CD8-positive, alpha-beta memory T cell (primary cell): Measurements from ENCODE around the gene ARMC7. TPM values are rescaled to one million over a fixed set of nuclear protein-coding genes. Genes with fewer than 3 reads are reported as not detected.
A peak's percentile ranks its signal among the peaks of the same experiment; 100 is the strongest.

Experiments
- CTCF ChIA-PET: fragments of 350-600 bp; sonication (Branson Sonifier 250); formaldehyde crosslinking; loops from one replicate; lab custom pipeline; 2021; ENCODE audit warnings: antibody characterized with exemption; lab: Charles Lee
- POLR2A ChIA-PET: fragments of 350-600 bp; sonication (Branson Sonifier 250); formaldehyde crosslinking; loops from one replicate; lab custom pipeline; 2021; ENCODE audit warnings: antibody characterized with exemption; lab: Charles Lee
- DNase-seq, 5 donors: peaks; one replicate each; pipeline versions ENCODE4 v3.0.0 to v3.0.0-alpha.2; 2020 to 2022; ENCODE audit warnings: mixed read lengths in 1 of 5
- H3K27ac ChIP-seq: one replicate; pipeline ENCODE4 v1.7.0; 2013; ENCODE audit warnings: low read depth, mild to moderate bottlenecking, low read length, moderate library complexity
- H3K27me3 ChIP-seq: 2 replicates; pipeline ENCODE4 v1.7.0; 2013; ENCODE audit warnings: low read length, mild to moderate bottlenecking; ENCODE audit not compliant: insufficient read depth, poor library complexity, severe bottlenecking
- H3K36me3 ChIP-seq: 2 replicates; pipeline ENCODE4 v1.7.0; 2013; ENCODE audit warnings: mild to moderate bottlenecking, low read length, moderate library complexity; ENCODE audit not compliant: insufficient read depth
- H3K4me1 ChIP-seq: 2 replicates; pipeline ENCODE4 v1.7.0; 2013; ENCODE audit warnings: mild to moderate bottlenecking, low read length, moderate library complexity; ENCODE audit not compliant: insufficient read depth
- H3K4me3 ChIP-seq: 2 replicates; pipeline ENCODE4 v1.7.0; 2013; ENCODE audit warnings: mild to moderate bottlenecking, low read length
- H3K9me3 ChIP-seq: 2 replicates; pipeline ENCODE4 v1.7.0; 2013; ENCODE audit warnings: mild to moderate bottlenecking, low read length
- H3K27ac Mint-ChIP-seq, 8 donors: one replicate each; pipeline ENCODE4 v1.8.0; 2020 to 2021; ENCODE audit warnings: mixed read lengths in 8 of 8, mild to moderate bottlenecking in 6 of 8, inconsistent platforms in 3 of 8, moderate library complexity in 3 of 8
- H3K27me3 Mint-ChIP-seq, 2 donors: one replicate each; pipeline ENCODE4 v1.8.0; 2020 to 2021; ENCODE audit warnings: mixed read lengths in 2 of 2, mild to moderate bottlenecking in 1 of 2, moderate library complexity in 1 of 2
- H3K36me3 Mint-ChIP-seq, 3 donors: one replicate each; pipeline ENCODE4 v1.8.0; 2020 to 2021; ENCODE audit warnings: mixed read lengths in 3 of 3, inconsistent platforms in 1 of 3, mild to moderate bottlenecking in 1 of 3
- H3K4me1 Mint-ChIP-seq, 3 donors: one replicate each; pipeline ENCODE4 v1.8.0; 2020 to 2021; ENCODE audit warnings: mixed read lengths in 3 of 3, inconsistent platforms in 1 of 3, mild to moderate bottlenecking in 1 of 3
- H3K4me3 Mint-ChIP-seq, 7 donors: one replicate each; pipeline ENCODE4 v1.8.0; 2020 to 2021; ENCODE audit warnings: mixed read lengths in 7 of 7, mild to moderate bottlenecking in 6 of 7, moderate library complexity in 4 of 7, inconsistent platforms in 2 of 7
- H3K9me3 Mint-ChIP-seq, 5 donors: one replicate each; pipeline ENCODE4 v1.8.0; 2020 to 2022; ENCODE audit warnings: mixed read lengths in 5 of 5, mild to moderate bottlenecking in 3 of 5, moderate library complexity in 2 of 5, inconsistent platforms in 1 of 5
- polyA plus RNA-seq: library from polyadenylated mRNA; unstranded; fragments of 300-500 nt; fragmentation: Illumina TruSeq; gene quantifications from one replicate; pipeline ENCODE4 v1.2.3, GENCODE V29; 2021
- total RNA-seq, 2 experiments: library from RNA; stranded (reverse); gene quantifications; one replicate each; pipeline ENCODE4 v1.2.3, GENCODE V29; 2021

The ARMC7 gene
- total and polyA plus RNA-seq, 3 experiments from 2014 or later: 4.0 to 15.9 (median 15.2) TPM

- Mint-ChIP-seq H3K27me3 (no peaks in the 10 kb centered on the region), H3K4me1 (peaks cover 0 to 5% (median 4%) of the 10 kb centered on the region in 3 donors), H3K9me3 (no peaks in the 10 kb centered on the region), H3K4me3 (no peak overlapping the region), H3K27ac (no peak overlapping the region), H3K36me3 (peaks cover 0 to 2% (median 2%) of the 10 kb centered on the region in 3 donors)
- Histone ChIP-seq H3K9me3 (no peaks in the 10 kb centered on the region), H3K27me3 (no peaks in the 10 kb centered on the region), H3K27ac (peak overlapping the region; percentile 16), H3K36me3 (no peaks in the 10 kb centered on the region), H3K4me1 (no peaks in the 10 kb centered on the region), H3K4me3 (no peak overlapping the region)
- ChIA-PET CTCF (interaction anchor here (1.2 kb wide), 1 partner anchor 19 kb away, joined by 4 read pairs; no protein-coding TSS in a partner anchor), POLR2A (interaction anchor here (0.7 kb wide), 1 partner anchor 124 kb away, joined by 3 read pairs; no protein-coding TSS in a partner anchor)
- no peak for DNase-seq
Measured at GRCh38 chr17:75096082-75096625, 13.6 kb upstream of the ARMC7 start.

- Histone ChIP-seq H3K27ac (no peak overlapping the region), H3K36me3 (no peaks in the 10 kb centered on the region), H3K4me3 (no peak overlapping the region), H3K4me1 (no peaks in the 10 kb centered on the region), H3K27me3 (no peaks in the 10 kb centered on the region), H3K9me3 (no peaks in the 10 kb centered on the region)
- ChIA-PET POLR2A (no interaction called here), CTCF (no interaction called here)
- Mint-ChIP-seq H3K4me3 (no peak overlapping the region), H3K36me3 (peaks cover 0 to 2% (median 0%) of the 10 kb centered on the region in 3 donors), H3K9me3 (no peaks in the 10 kb centered on the region), H3K27me3 (no peaks in the 10 kb centered on the region), H3K27ac (peak overlapping the region in 1 of 8 donors; percentile 51), H3K4me1 (no peaks in the 10 kb centered on the region)
- no peak for DNase-seq
Measured at GRCh38 chr17:75097865-75098264, 11.9 kb upstream of the ARMC7 start.

GRCh38 chr17:75098861-75099260, 10.9 kb upstream of the ARMC7 start:
- H3K27me3 Mint-ChIP-seq: no peaks in the 10 kb centered on the region
- no peak for DNase-seq
- no peak overlapping the region for H3K4me3 Mint-ChIP-seq
- Histone ChIP-seq H3K4me1 (no peaks in the 10 kb centered on the region), H3K27me3 (no peaks in the 10 kb centered on the region), H3K36me3 (no peaks in the 10 kb centered on the region), H3K27ac (no peak overlapping the region), H3K9me3 (no peaks in the 10 kb centered on the region), H3K4me3 (no peak overlapping the region)
- peak overlapping the region in 1 of 8 donors; percentile 89 for H3K27ac Mint-ChIP-seq
- peaks cover 0 to 2% (median 0%) of the 10 kb centered on the region in 3 donors for H3K36me3 Mint-ChIP-seq
- H3K9me3 Mint-ChIP-seq: no peaks in the 10 kb centered on the region
- ChIA-PET CTCF (no interaction called here), POLR2A (no interaction called here)
- no peaks in the 10 kb centered on the region for H3K4me1 Mint-ChIP-seq

- Mint-ChIP-seq H3K36me3 (peaks cover 0 to 2% (median 0%) of the 10 kb centered on the region in 3 donors), H3K9me3 (no peaks in the 10 kb centered on the region), H3K4me3 (no peak overlapping the region), H3K4me1 (no peaks in the 10 kb centered on the region), H3K27ac (no peak overlapping the region), H3K27me3 (no peaks in the 10 kb centered on the region)
- ChIA-PET CTCF (no interaction called here), POLR2A (no interaction called here)
- Histone ChIP-seq H3K4me3 (no peak overlapping the region), H3K4me1 (no peaks in the 10 kb centered on the region), H3K27ac (no peak overlapping the region), H3K36me3 (no peaks in the 10 kb centered on the region), H3K27me3 (no peaks in the 10 kb centered on the region), H3K9me3 (no peaks in the 10 kb centered on the region)
- DNase-seq: no peak
Measured at GRCh38 chr17:75099881-75100595, 9.7 kb upstream of the ARMC7 start.

GRCh38 chr17:75102385-75102821, 7.4 kb upstream of the ARMC7 start:
- CTCF ChIA-PET: interaction anchor here (5.0 kb wide), 1 partner anchor 11 kb away, joined by 29 read pairs; no protein-coding TSS in a partner anchor
- H3K36me3 Mint-ChIP-seq: peaks cover 0 to 2% (median 0%) of the 10 kb centered on the region in 3 donors
- DNase-seq: no peak
- H3K4me3 Mint-ChIP-seq: no peak overlapping the region
- no peak overlapping the region for H3K27ac ChIP-seq
- H3K36me3 ChIP-seq: no peaks in the 10 kb centered on the region
- H3K27ac Mint-ChIP-seq: peak overlapping the region in 1 of 8 donors; percentile 94
- POLR2A ChIA-PET: no interaction called here
- H3K9me3 Mint-ChIP-seq: no peaks in the 10 kb centered on the region
- H3K4me3 ChIP-seq: no peak overlapping the region
- no peaks in the 10 kb centered on the region for H3K27me3 ChIP-seq
- H3K27me3 Mint-ChIP-seq: no peaks in the 10 kb centered on the region
- no peaks in the 10 kb centered on the region for H3K4me1 ChIP-seq
- no peaks in the 10 kb centered on the region for H3K9me3 ChIP-seq
- no peaks in the 10 kb centered on the region for H3K4me1 Mint-ChIP-seq

- H3K27ac Mint-ChIP-seq: peak overlapping the region in 1 of 8 donors; percentile 87
Measured at GRCh38 chr17:75103601-75104554, 5.9 kb upstream of the ARMC7 start.

GRCh38 chr17:75105126-75106080, 4.4 kb upstream of the ARMC7 start:
- H3K9me3 ChIP-seq: no peaks in the 10 kb centered on the region
- no peaks in the 10 kb centered on the region for H3K27me3 ChIP-seq
- DNase-seq: no peak
- no peaks in the 10 kb centered on the region for H3K36me3 ChIP-seq
- no peaks in the 10 kb centered on the region for H3K27me3 Mint-ChIP-seq
- ChIA-PET POLR2A (interaction anchor here (0.5 to 0.6 kb wide), 2 partner anchors 32 to 70 kb away, joined by 3 read pairs; no protein-coding TSS in a partner anchor), CTCF (interaction anchor here (0.6 to 5.0 kb wide), 5 partner anchors 8 to 367 kb away, joined by 3 to 29 read pairs (median 3); no protein-coding TSS in a partner anchor)
- no peaks in the 10 kb centered on the region for H3K9me3 Mint-ChIP-seq
- H3K36me3 Mint-ChIP-seq: peaks cover 0 to 5% (median 0%) of the 10 kb centered on the region in 3 donors
- no peak overlapping the region for H3K27ac Mint-ChIP-seq
- no peak overlapping the region for H3K27ac ChIP-seq
- H3K4me3 ChIP-seq: no peak overlapping the region
- peak overlapping the region in 1 of 7 donors; percentile 66 for H3K4me3 Mint-ChIP-seq
- peaks cover 10 to 12% (median 11%) of the 10 kb centered on the region in 3 donors for H3K4me1 Mint-ChIP-seq
- H3K4me1 ChIP-seq: peaks cover 10% of the 10 kb centered on the region

More at GRCh38 chr17:75103601-75104554, 5.9 kb upstream of the ARMC7 start:
- Histone ChIP-seq H3K4me3 (no peak overlapping the region), H3K27me3 (no peaks in the 10 kb centered on the region), H3K4me1 (peaks cover 4% of the 10 kb centered on the region), H3K27ac (no peak overlapping the region), H3K9me3 (no peaks in the 10 kb centered on the region), H3K36me3 (no peaks in the 10 kb centered on the region)
- Mint-ChIP-seq H3K27me3 (no peaks in the 10 kb centered on the region), H3K4me3 (no peak overlapping the region), H3K36me3 (peaks cover 0 to 2% (median 0%) of the 10 kb centered on the region in 3 donors), H3K4me1 (peaks cover 6 to 7% (median 6%) of the 10 kb centered on the region in 3 donors), H3K9me3 (no peaks in the 10 kb centered on the region)
- DNase-seq: no peak
- ChIA-PET CTCF (interaction anchor here (5.0 kb wide), 1 partner anchor 10 kb away, joined by 29 read pairs; no protein-coding TSS in a partner anchor), POLR2A (no interaction called here)
